Muscle layer of colon (tissue), 2 donors: ENCODE data around the gene PPM1E.
"Not testable (repeated sequence)": the region's sequence is repeated elsewhere in the genome, so short reads cannot be mapped to it uniquely, and the experiment has no call there.

Experiments used
- H3K27ac ChIP-seq: one replicate; pipeline ENCODE4 v1.7.0; 2013; ENCODE audit warnings: low read depth, mild to moderate bottlenecking, low read length, moderate library complexity
- H3K27me3 ChIP-seq, 2 donors: one replicate each; pipeline ENCODE4 v1.7.0; 2013; ENCODE audit warnings: low read length in 2 of 2, mild to moderate bottlenecking in 2 of 2; ENCODE audit not compliant: insufficient read depth in 2 of 2, control insufficient read depth in 1 of 2
- H3K36me3 ChIP-seq: one replicate; pipeline ENCODE4 v1.7.0; 2013; ENCODE audit warnings: mild to moderate bottlenecking, low read length; ENCODE audit not compliant: insufficient read depth
- H3K4me1 ChIP-seq: one replicate; pipeline ENCODE4 v1.7.0; 2013; ENCODE audit warnings: mild to moderate bottlenecking, low read length; ENCODE audit not compliant: insufficient read depth
- H3K4me3 ChIP-seq, 2 donors: one replicate each; pipeline ENCODE4 v1.7.0; 2013; ENCODE audit warnings: low read length in 2 of 2, low read depth in 1 of 2, mild to moderate bottlenecking in 1 of 2, moderate library complexity in 1 of 2
- H3K9ac ChIP-seq: one replicate; pipeline ENCODE4 v1.7.0; 2013; ENCODE audit warnings: low read length
- H3K9me3 ChIP-seq: one replicate; pipeline ENCODE4 v1.7.0; 2013; ENCODE audit warnings: mild to moderate bottlenecking, low read length
- donor health status: abdominal sarcoma.
- donor health status: Adenocarcinoma of cecum.

The PPM1E gene

DNA sequence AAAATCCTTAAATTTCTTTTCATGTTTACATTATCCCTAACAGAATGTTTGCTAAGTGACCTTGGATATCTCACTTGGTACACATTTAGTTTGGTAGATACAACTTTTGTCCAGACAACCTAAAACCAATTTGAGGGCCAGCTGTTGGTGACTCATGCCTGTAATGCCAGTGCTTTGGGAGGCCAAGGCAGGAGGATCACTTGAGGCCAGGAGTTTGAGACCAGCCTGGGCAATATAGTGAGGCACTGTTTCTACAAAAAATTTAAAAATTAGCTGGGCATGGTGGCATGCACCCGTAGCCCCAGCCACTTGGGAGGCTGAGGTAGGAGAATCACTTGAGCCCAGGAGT is 202.0 kb downstream of the PPM1E start:
- not testable (repeated sequence) for H3K27me3 ChIP-seq, H3K36me3 ChIP-seq, H3K9me3 ChIP-seq, H3K27ac ChIP-seq, H3K4me3 ChIP-seq, H3K4me1 ChIP-seq, H3K9ac ChIP-seq

DNA sequence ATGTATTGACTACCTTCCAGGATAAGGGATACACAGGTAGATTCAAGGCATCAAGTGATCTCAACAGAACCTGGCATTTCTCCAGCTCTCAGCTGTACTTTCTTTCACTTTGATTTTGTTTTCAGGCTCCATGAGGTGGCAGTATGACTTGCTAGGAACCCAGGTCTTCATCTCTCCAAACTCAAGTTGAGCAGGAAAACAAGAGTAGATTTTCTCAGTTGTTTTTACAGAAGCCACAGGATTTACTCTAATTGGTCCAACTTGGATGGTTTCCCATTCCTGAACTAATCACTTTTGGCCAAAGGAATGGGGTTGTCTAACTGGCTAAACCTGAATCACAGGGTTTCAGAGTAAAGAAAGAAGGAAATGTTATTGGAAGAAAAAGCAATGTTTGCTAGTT is 204.4 kb downstream of the PPM1E start:
- no peaks in the 10 kb centered on the region for H3K4me1 ChIP-seq
- H3K9me3 ChIP-seq: no peaks in the 10 kb centered on the region
- no peaks in the 10 kb centered on the region for H3K36me3 ChIP-seq
- no peaks in the 10 kb centered on the region for H3K27me3 ChIP-seq
- no peak overlapping the region for H3K4me3 ChIP-seq
- H3K27ac ChIP-seq: no peak overlapping the region
- no peak overlapping the region for H3K9ac ChIP-seq

DNA sequence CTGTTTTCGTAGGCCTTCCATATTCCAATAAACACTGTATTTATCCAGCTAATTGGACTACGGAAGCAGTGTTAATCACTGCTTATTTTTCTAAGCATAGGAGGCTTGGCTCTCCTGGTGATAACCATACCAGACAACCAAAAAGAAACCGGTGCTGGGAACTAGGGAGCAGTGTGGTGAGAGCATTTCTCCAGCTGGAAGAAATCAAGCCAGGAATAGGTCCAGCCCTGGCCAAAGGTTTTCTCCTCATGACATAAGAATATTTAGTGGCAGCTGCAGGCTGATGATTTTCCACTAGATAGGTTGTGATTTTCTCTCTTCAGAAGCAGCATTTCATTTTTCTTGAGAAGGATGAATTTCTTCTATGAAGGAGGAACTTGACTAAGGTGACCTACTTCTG is 209.6 kb downstream of the PPM1E start:
- Histone ChIP-seq H3K36me3 (no peaks in the 10 kb centered on the region), H3K27ac (no peak overlapping the region), H3K4me1 (no peaks in the 10 kb centered on the region), H3K9me3 (no peaks in the 10 kb centered on the region), H3K4me3 (no peak overlapping the region), H3K27me3 (no peaks in the 10 kb centered on the region), H3K9ac (no peak overlapping the region)

DNA sequence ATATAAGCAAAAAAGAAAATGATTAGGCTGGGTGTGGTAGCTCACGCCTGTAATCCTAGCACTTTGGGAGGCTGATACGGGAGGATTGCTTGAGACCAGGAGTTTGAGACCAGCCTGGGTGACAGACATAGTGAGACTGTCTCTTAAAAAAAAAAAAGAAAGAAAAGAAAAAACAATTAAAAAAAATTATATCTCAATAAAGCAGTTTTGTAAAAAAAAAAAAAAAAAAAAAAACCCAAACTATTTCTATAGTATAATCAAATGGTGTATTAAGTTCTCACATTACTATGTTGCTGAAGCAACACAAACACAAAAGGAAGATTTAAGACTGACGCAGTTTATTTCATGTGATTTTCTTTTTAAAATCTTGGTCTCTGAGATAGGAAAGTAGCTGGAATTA is 210.6 kb downstream of the PPM1E start:
- no peak overlapping the region for H3K27ac ChIP-seq
- no peaks in the 10 kb centered on the region for H3K4me1 ChIP-seq
- no peaks in the 10 kb centered on the region for H3K36me3 ChIP-seq
- H3K4me3 ChIP-seq: no peak overlapping the region
- no peaks in the 10 kb centered on the region for H3K9me3 ChIP-seq
- no peaks in the 10 kb centered on the region for H3K27me3 ChIP-seq
- H3K9ac ChIP-seq: no peak overlapping the region

DNA sequence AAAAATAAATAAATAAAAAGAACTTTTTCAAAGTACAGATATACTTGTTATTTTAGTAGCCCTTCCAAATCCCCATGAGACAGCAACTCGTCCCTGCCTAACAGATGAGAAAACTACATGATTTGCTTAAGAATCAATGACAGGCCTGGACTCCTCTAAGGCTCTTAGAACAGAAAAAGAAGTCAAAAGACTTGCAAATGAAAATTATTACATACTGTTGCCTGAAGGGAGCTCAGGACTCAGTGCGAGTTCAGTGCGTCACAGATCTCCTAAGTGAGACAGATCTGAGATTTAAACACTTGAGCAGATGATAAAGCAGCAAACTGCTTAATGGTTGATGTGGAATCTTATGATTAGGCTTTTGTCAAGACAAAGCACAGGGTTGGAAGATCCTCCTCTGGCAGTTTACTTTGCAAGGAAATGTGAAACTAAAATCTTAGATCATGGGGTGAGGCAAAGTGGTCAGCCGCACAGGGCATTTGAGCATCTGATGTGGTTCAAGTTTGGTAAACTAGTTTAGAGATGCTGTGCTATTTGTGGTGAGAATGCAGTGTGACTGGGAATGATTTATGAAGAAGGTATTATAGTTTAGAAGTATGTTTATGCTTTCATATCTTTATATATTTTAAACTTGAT is 212.9 kb downstream of the PPM1E start:
- no peaks in the 10 kb centered on the region for H3K36me3 ChIP-seq
- H3K9ac ChIP-seq: no peak overlapping the region
- H3K27ac ChIP-seq: no peak overlapping the region
- H3K27me3 ChIP-seq: no peaks in the 10 kb centered on the region
- H3K4me1 ChIP-seq: no peaks in the 10 kb centered on the region
- H3K9me3 ChIP-seq: no peaks in the 10 kb centered on the region
- no peak overlapping the region for H3K4me3 ChIP-seq

DNA sequence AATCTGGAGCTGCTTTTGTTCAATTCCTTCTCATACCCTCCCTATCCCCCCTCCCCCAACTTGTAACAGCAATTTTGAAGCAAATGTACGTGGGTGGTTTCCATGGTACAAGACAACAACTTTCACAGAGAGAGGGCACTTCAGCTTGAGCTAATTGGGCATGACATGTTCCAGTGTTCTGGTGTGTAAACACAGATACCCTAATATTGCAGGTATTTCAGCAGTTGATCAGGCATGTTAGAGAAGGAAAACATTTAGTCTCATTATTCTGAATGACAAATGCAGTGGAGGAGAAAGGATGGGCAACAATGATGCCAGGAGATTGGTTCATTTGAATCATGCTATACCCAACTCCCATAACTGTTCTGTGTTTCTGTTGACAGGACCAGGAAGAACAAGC is 213.5 kb downstream of the PPM1E start:
- Histone ChIP-seq H3K27ac (no peak overlapping the region), H3K27me3 (no peaks in the 10 kb centered on the region), H3K9ac (no peak overlapping the region), H3K4me3 (no peak overlapping the region), H3K9me3 (no peaks in the 10 kb centered on the region), H3K36me3 (no peaks in the 10 kb centered on the region), H3K4me1 (no peaks in the 10 kb centered on the region)

DNA sequence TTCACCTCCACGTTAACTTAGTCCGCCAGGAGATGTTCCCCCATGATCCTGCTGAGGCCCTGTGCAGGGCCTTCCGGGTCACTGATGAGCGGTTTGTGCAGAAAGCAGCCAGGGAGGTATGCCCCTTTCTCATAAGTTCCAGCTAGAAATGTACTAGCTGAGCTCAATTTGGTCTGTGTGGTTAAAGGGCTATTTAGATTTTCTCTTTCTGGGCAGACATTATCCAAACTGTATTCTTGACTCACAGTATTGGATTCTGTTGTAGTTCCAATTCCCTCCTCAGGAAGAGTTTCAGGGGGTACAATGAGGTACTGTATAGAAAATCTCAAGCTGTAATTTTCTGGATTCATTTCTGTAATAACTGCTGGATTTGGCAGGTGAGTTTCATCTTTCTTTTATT is 214.0 kb downstream of the PPM1E start:
- Histone ChIP-seq H3K9me3 (no peaks in the 10 kb centered on the region), H3K27ac (no peak overlapping the region), H3K27me3 (no peaks in the 10 kb centered on the region), H3K36me3 (no peaks in the 10 kb centered on the region), H3K4me3 (no peak overlapping the region), H3K4me1 (no peaks in the 10 kb centered on the region), H3K9ac (no peak overlapping the region)

DNA sequence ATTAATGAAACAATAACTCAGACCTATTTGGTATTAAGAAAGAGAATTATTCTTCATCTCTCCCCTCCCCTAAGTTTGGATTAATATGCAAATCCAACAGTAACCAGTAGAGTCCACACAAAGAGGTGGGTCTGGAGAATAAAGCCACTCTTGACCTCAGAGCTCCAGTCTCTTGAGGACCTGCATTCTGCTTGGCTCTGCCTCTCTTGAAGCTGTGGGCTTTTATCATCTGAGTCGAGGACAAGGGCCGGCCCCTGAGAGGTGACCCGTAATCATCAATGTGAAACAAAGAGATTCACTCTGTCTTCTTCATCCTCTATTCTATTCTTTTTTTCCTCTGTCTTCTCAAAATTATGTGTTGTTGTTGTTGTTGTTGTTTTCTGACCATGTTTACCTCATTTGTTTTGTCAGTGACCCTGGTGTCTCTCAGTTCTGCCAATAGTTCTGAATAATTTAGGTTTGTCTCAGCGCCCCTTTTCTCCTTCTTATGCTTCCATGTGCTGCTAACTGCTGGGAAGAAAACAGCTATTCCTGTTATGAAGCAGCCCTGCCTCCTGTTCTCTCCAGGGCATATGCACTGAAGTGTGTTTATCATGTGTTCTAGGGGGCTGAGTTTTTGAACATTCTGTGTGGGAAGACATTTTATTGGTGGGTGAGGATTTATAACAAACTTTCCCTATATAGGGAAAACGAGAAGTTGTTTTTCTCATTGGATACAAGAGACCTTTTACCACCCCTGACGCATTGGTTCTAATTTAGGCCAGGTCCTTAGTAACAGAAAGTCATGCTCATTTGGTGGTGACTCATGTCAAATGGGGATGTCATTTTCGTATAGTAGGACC is 215.2 kb downstream of the PPM1E start:
- H3K36me3 ChIP-seq: no peaks in the 10 kb centered on the region
- no peak overlapping the region for H3K4me3 ChIP-seq
- no peak overlapping the region for H3K27ac ChIP-seq

DNA sequence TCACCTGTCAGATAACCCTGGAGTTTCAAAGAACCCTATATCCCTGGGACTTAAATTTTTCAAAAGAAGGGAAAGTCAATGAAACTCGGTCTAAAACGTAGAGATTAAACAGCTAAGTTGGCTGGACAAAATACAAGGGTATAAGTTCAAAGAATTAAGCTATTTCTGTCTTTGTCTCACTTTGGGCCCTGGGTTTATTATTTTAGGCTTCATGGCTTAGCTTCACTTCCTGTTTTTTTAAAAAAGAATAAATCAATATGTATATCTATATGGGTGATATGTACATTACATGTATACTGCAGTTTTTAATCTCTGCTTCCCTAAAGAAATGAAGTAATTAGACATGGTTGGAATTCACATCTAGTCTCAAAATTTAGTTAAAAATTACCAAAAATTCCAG is 218.7 kb downstream of the PPM1E start:
- Histone ChIP-seq H3K36me3 (no peaks in the 10 kb centered on the region), H3K27me3 (no peaks in the 10 kb centered on the region), H3K27ac (no peak overlapping the region), H3K4me3 (no peak overlapping the region), H3K9ac (no peak overlapping the region), H3K4me1 (no peaks in the 10 kb centered on the region), H3K9me3 (no peaks in the 10 kb centered on the region)

More for the DNA sequence above, 215.2 kb downstream of the PPM1E start:
- Histone ChIP-seq H3K9ac (no peak overlapping the region), H3K4me1 (no peaks in the 10 kb centered on the region), H3K9me3 (no peaks in the 10 kb centered on the region), H3K27me3 (no peaks in the 10 kb centered on the region)

DNA sequence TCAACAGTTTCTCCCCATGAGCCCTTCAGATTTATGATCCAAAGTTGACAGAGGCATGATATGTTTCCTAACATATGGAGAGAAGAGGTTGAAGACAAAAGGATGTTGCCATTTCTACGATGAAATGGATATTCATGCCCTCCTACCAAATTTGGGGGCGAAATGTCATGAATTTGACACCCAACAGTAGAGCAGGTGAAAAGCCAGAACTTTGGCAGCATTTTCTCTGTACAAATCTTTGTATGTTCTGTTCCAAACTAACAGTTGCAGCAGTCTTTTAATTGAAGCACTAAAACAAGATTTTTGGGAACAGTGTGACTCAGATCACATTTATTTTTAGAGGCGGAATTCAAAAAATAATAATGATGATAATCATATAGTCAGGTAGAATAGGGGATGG is 220.9 kb downstream of the PPM1E start:
- Histone ChIP-seq H3K36me3 (no peaks in the 10 kb centered on the region), H3K4me3 (no peak overlapping the region), H3K27me3 (no peaks in the 10 kb centered on the region)

DNA sequence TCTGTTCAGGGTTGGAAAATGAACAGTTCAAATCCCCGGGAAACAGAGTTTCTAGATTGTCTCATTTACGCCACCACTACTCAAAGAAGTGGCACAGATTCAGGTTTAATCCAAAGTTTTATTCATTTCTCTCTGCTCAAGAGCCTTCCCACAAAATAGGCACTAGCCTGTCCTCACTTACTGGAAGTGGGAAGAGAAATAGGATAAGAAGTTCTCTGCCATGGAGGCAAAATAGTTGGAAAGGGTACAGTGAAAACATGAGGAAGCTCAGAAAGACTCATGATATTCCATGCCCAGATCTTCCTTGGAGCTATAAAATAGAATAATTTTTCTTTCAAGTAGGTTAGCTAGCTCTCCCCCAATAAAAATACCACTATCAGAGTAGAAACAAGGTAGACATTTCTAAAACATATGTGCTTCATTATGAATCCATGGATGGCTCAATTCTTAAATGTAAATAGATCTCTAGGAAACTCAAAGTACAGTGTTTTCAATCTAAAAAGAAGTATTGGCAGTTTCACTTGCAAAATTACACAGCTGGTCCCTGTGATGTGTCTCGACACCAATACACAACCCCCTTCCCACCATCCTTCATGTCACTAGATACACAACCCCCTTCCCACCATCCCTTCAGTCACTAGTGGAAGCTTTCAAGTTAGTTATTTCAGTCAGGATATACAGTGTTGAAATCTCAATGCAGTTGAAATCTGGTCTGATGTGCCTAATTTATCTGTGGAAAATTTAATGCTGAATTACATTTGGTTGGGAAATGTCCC is 225.2 kb downstream of the PPM1E start:
- H3K27ac ChIP-seq: no peak overlapping the region
- H3K9ac ChIP-seq: no peak overlapping the region
- H3K4me3 ChIP-seq: no peak overlapping the region
- H3K4me1 ChIP-seq: no peaks in the 10 kb centered on the region
- no peaks in the 10 kb centered on the region for H3K36me3 ChIP-seq
- H3K9me3 ChIP-seq: no peaks in the 10 kb centered on the region
- no peaks in the 10 kb centered on the region for H3K27me3 ChIP-seq

More for the DNA sequence above, 220.9 kb downstream of the PPM1E start:
- H3K27ac ChIP-seq: no peak overlapping the region
- no peaks in the 10 kb centered on the region for H3K9me3 ChIP-seq
- no peak overlapping the region for H3K9ac ChIP-seq
- no peaks in the 10 kb centered on the region for H3K4me1 ChIP-seq
